Muscle of back (tissue), 11 donors: ENCODE measurements around the gene SHANK1. TPM values are rescaled to one million over a fixed set of nuclear protein-coding genes. Genes with fewer than 3 reads are reported as not detected.

Experiments used
- DNase-seq, 3 donors: peaks; one replicate each; pipeline versions ENCODE4 v3.0.0 to v3.0.0-alpha.2; 2013
- polyA plus RNA-seq, 10 donors: library from polyadenylated mRNA; unstranded; fragments of 120-200 nt; gene quantifications; one replicate each; pipeline ENCODE4 v1.2.1, GENCODE V29; 2013; ENCODE audit not compliant: insufficient read length in 10 of 10

Gene SHANK1
- polyA plus RNA-seq, 10 donors, result 13.4 to 36.5 (median 27.3) TPM

GRCh38 chr19:50729894-50730293 lies 10.3 kb upstream of the SHANK1 start:
- DNase-seq, result no peak

- DNase-seq, result peak; percentile 68 to 86 (median 75)
These were observed 8.6 kb upstream of the SHANK1 start for GRCh38 chr19:50728084-50728737.

- DNase-seq, result no peak
These were observed 6.3 kb upstream of the SHANK1 start for GRCh38 chr19:50725911-50726230.

DNA sequence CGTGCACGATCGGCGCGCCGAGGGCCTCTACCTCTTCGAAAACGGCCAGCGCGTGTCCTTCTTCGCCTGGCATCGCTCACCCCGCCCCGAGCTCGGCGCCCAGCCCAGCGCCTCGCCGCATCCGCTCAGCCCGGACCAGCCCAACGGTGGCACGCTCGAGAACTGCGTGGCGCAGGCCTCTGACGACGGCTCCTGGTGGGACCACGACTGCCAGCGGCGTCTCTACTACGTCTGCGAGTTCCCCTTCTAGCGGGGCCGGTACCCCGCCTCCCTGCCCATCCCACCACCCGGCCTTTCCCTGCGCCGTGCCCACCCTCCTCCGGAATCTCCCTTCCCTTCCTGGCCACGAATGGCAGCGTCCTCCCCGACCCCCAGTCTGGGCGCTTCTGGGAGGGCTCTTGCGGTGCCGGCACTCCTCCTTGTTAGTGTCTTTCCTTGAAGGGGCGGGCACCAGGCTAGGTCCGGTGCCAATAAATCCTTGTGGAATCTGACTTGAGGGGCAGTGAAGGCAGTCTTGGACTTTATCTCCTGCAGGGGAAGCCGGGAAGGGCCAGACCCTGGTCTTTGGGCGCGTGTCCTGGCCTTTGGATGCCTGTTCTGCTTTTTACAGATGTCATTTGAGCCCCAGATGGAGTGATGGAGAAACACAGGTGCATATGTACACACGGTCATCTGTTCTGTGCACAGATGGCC lies 5.8 kb upstream of the SHANK1 start:
- no peak for DNase-seq

- DNase-seq, result peak; percentile 99 to 100 (median 100)
These were observed 5.1 kb upstream of the SHANK1 start for GRCh38 chr19:50724522-50725217.

- DNase-seq, result peak in 1 of 3 donors; percentile 54
These were observed 4.3 kb upstream of the SHANK1 start for GRCh38 chr19:50723735-50724521.

- peak; percentile 69 to 90 (median 73) for DNase-seq
These were observed 3.5 kb upstream of the SHANK1 start, which contains the start of gene CLEC11A for GRCh38 chr19:50723069-50723468. CLEC11A (plus strand) TSS chr19:50723364; CDS start chr19:50723526, 162 bp downstream.

DNA sequence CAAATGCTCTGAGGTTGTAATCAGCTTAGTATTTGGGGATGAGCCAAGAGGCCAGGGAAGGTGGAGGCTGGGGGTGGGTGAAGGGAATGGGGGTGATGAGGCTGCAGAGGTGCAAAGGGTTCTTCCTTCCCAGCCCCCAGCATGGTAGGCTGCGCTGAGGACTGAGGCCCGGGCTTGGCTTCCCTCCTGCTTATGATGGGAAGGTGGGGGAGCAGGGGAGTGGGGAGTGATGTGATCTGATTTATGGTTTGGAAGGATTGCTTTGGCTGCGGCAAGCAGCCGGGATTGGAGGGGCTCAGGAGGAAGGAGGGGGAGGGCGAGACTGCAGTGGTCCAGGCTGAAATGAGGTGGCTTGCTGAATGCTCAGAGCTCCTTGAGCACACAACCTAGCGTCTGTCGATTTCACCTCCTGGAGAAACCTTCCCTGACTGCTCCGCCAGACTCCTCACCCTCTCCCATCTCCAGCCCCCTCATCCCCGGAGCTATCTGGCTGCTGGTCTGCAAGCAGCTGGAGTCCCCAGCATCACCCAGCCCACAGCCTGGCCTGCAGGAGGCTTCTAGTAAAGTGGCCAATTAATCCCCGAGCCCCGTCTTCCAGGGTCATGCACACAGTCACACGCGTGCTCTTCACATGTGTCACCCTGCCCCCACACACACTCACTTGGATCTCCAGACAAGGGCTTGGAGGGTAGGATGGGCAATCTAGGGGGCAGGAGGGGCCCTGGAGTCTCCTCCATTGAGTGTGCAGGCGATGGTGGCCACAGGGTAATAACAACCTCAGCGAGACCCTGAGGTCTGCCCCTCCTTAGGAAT lies 2.8 kb upstream of the SHANK1 start:
- DNase-seq, result peak in 1 of 3 donors; percentile 57

DNA sequence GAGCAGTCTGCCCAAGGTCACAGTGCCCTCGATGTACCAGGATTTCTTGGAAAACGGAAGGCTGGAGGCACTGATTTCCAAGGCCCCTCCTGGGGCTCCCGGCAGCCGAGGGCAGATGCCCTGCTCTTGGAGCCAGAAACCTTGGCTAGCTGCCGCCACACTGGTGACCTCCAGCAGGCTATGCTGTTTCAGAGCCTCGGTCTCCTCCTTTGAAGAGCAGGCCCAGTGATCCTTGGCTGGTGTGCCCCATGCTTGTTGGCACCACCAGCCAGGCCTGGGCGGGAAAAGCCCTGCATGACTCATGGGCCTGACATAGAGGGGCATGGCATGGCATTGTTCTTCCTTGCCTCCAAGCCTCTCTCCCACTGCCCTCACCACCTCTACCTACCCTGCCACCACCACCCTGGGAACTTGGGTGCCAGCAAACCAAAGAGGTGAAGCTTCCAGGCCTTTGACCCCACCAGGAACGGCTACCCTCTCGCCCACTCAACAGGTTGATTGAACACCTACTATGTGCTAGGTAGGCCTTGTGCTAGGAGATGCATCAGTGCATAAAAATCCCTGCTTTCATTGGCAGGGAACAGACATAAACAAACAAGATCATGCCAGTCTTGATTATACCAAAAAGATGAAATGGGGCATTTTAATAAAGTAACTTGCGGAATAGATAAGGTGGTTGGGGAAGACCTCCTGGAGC lies 2.0 kb upstream of the SHANK1 start:
- DNase-seq, result peak in 1 of 3 donors; percentile 49

DNA sequence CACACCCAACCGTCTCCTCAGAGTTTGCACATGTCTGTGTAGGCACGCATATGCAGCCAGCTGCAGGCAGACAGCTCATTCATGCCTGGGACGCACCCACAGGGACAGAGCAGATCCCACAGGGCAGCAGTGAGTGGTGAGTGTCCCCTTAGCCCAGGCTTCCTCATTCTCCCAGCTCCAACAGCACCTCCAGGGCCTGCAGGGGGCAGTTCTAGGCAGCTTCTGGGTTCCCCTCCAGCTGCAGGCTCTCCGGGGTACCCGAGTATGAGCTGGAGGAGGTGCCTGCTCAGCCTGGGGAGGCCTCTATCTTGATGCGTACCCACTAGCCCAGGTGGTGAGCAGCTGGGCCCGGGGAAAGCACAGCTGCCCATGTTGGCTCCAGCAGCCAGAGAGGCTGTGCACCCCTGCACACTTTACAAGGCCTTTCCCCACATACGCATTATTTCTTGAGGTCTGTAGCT lies 1.3 kb upstream of the SHANK1 start:
- DNase-seq, result peak in 1 of 3 donors; percentile 53

GRCh38 chr19:50720181-50720920 lies 749 bp upstream of the SHANK1 start:
- peak in 1 of 3 donors; percentile 20 for DNase-seq

DNA sequence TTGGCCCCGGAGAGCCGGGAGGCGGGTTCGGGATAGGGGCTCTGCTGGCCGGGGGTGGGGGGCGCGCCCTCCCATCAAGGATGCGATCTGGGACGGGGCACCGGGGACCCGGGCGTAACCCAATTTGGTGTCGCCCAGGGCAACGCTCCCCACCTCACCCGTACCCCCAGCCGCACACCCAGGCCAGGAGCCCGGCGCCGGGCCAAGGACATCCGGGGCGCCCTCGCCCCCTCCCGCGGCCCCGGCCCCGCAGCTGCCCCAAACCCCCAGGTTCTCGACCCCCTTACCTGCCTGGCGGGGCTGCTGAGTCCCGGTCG lies 525 bp downstream of the SHANK1 start:
- DNase-seq, result no peak

DNA sequence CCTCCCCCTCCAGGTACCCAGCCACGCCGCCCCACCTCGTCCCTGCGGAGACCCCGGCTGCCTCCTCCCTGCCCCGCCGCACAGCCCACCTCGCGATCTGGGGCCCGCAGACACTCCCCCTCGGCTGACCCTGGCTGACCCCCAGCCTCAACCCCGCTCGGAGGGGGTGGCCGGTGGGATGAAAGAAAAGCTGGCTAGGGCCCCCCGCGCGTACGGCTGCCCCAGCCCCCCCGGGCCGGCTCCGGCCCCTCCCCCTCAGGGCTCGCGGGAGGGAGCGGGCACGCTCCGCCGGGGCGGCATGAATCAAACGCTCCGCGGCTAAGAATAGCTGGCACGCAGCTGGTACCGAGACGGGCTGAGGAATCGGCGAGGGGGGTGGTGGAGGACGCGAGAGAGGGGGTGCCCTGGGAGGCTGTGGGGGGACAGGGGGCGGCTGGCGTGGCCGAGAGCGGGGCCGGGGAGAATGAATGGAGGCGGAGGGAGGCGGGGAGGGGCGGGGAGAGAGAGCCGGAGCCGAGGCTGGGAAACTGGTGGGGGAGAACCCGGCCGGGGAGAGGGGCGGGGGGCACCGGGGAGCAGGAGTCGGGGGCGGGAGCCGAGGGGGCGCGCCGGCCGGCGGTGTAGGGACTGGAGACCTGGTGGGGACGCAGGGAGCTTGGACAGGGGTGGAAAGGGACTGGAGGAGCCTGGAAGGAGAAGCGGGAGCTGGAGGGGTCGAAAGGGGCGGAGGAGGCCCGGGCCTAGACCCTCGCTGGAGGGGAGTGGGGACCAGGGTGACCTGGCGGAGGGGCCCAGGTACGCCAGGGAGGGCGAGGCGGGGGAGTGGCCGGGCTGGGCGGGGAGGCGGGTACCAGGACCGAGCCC lies 1.1 kb downstream of the SHANK1 start:
- DNase-seq, result peak in 1 of 3 donors; percentile 27

- DNase-seq, result no peak
These were observed 1.7 kb downstream of the SHANK1 start for GRCh38 chr19:50717891-50718254.

- DNase-seq, result no peak
These were observed 2.4 kb downstream of the SHANK1 start for GRCh38 chr19:50717026-50717723.

DNA sequence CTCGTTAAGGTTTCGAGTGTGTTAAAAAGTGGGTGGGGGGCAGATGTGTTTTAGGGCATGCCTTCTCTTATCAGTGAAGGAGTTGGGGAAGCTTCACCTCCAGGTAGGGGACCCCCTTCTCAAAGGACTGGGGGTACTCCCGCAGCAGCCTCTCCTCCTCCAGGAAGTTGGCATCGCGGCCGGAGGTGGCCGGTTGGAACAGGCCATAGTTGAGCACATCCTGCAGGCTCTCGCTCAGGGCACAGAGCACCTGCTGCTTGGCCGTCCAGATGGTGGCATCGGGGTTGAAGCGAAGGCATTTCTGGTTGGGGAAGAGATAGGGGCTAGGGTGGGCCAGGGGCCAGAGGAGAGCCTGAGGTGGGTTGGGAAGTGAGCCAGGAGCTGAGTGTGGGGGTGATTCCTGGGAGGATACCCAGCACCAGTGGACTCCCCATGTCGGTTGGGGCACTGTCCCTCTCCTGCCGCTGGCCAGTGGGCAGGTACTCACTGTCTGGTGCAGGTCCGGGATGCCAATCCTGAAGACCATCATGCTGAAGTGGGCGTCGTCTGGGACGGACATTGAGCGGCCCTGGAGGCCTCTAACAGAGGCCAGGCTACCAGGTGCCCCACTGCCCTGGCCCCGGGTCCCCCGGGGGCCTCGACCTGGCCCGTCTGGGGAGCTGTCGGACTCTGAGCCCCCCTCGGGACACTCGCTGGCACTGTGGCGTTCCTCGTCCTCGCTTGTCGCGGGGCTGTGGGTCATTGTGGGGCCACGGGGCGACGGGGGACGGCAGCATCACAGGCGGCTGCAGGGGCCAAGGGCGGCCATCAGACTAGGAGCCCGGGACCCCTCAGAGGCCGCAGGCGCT lies 3.2 kb downstream of the SHANK1 start:
- DNase-seq, result no peak

- DNase-seq, result no peak
These were observed 5.9 kb downstream of the SHANK1 start for GRCh38 chr19:50713556-50714236.
